GM21717 (cell line): ENCODE measurements around the gene RNF144A.

Experiments
- ATAC-seq: cut with Tn5 transposase; IDR thresholded peaks from one replicate; pipeline ENCODE4 v1.9.1; 2021; ENCODE audit warnings: mild to moderate bottlenecking, moderate library complexity; ENCODE audit not compliant: unreplicated experiment

The RNF144A gene

DNA sequence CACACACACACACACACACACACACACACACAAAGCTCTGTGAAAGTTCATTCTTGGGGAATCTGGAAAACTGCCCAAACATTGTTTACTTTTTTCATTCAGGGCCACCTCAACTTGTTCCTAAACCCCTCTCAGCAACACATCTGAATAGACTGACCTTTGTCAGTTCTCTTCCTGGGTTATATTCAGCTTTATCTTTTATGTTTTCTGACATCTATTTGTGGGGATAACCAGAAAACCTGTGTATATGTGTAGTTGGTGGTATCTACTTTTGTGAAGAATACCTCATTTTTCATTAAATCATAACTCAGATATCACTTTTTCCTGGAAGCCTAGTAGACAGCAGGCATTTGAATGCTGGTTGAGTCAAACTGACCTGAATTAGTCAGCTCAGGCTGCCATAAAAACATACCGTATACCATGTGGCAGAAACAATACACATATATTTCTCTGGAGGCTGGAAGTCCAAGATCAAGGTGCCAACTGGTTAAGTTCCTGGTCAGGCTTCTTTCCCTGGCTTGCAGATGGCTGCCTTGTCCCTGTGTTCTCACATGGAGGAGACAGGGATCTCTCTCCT lies 11.0 kb upstream of the RNF144A start:
- no peak for ATAC-seq

- no peak for ATAC-seq
These were observed 8.9 kb upstream of the RNF144A start for GRCh38 chr2:6908291-6908690.

DNA sequence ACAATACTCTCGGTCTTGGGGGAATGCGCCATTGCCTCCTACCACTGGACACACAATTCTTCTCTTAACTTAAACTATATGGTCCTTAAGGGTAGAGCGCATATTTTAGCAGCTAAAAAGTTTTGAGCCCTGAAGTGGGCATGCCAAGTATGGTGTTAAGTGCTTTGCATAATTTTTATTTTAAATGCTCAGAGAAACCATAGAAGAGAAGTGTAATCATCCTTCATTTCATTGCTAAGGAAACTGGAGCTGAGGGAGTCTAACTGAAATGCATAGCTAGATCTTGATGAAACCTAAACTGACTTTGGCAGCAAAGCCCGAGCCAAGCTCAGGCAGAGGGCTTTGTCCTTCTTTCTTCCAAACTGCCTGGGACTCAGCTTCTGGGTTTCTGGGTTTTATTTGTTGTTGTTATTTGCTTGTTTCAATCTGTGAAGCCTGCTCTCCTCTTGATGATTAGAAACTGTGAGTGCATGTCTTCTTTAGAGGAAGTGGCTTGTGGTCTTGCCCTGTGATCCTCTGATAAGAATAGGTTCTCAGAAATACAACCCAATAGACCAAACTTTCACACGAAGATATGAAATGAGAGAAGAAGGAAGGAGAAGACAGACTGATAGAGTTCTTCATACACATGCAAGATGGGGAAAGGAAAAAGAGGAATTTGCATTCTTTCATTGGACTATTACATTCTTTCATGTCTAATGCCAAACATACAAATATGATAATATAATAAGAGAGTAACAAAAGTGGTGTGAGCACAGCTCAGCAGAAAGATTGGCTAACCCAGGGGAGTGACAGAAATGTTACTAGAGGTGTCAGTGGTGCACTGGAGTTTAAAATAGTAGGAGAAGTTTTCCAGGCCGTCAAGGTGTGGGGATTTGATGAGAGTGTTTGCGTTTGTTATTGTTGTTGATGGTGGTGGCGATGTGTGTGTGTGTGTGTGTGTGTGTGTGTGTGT lies 7.5 kb upstream of the RNF144A start:
- ATAC-seq: peak; percentile 99

- no peak for ATAC-seq
These were observed 5.5 kb upstream of the RNF144A start for GRCh38 chr2:6911721-6912120.

DNA sequence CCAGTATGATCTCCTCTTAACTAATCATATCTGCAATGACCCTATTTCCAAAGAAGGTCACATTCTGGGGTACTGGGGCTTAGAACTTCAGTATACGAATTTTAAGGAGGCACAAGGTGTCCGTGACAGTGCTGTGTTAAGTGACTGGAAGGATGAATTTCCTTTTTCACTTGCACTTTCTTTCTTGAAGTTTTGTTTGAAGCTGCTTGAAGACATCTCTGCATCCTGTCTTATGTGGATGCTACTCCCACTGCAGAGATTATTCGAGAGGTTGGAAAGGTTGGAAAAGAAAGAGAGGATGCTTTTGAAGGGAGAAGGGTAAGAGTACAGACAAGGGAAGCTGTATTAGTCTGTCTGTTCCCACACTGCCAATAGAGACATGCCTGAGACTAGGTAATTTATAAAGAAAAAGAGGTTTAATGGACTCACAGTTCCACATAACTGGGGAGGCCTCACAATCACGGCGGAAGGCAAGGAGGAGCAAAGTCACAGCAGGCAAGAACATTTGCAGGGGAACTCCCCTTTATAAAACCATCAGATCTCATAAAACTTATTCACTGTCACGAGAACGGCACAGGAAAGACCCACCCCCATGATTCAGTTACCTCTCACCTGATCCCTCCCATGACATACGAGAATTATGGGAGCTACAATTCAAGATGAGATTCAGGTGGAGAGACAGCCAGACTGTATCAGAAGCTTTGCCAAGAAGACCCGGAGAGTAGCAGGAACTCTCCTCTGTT lies 3.6 kb upstream of the RNF144A start:
- no peak for ATAC-seq

GRCh38 chr2:6914828-6915227 lies 2.4 kb upstream of the RNF144A start:
- ATAC-seq: no peak

- no peak for ATAC-seq
These were observed 1.8 kb upstream of the RNF144A start for GRCh38 chr2:6915399-6915798.

DNA sequence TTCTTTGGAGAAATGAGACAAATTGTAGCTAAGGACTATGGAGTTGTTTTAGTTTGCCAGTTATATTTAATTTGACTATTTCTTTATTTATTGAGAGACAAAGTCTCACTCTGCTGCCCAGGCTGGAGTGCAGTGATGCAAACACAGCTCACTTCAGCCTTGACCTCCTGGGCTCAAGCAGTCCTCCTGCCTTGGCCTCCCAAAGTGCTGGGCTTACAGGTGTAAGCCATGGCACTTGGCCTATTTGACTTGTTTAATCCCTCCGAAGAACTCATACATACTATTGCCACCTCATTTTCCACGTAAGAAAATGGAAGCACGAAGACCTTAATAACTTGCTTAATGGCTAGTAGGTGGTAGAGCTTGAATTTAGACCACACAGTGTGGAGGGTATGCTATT lies 988 bp upstream of the RNF144A start:
- ATAC-seq: no peak

GRCh38 chr2:6916736-6917070 lies 509 bp upstream of the RNF144A start:
- no peak for ATAC-seq

DNA sequence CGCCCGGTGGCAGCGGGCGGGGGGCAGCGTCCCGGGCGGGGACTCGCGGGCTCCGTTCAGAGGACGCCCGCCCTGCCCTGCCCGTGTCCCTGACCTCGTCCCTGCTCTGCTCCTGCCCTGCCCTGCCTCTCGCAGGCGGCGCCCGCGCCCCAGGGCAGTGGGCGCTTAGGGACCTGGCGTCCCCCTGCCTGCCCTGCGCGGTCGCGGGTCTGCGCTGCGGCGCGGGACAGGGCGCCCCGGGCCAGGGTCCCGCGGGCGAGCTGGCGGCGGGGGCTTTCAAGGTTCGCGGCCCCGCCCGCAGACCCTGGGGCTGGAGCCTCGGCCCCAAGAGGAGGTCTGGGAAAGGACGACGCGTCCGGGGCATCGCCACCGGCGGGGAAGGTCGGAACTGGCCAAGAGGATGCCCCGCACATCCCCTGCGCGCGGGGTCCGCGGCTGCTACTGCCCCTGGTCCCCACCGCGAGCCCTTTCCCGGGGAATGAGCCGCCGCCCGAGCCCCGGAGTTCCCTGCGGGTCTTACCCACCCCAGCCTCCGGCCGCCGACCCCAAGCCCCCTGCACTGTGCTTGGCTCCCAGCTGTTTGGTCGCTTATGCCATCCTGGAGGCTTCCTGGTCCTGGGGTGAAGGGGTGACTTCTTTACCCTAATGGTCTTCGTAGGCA lies 679 bp downstream of the RNF144A start:
- peak; percentile 36 for ATAC-seq

DNA sequence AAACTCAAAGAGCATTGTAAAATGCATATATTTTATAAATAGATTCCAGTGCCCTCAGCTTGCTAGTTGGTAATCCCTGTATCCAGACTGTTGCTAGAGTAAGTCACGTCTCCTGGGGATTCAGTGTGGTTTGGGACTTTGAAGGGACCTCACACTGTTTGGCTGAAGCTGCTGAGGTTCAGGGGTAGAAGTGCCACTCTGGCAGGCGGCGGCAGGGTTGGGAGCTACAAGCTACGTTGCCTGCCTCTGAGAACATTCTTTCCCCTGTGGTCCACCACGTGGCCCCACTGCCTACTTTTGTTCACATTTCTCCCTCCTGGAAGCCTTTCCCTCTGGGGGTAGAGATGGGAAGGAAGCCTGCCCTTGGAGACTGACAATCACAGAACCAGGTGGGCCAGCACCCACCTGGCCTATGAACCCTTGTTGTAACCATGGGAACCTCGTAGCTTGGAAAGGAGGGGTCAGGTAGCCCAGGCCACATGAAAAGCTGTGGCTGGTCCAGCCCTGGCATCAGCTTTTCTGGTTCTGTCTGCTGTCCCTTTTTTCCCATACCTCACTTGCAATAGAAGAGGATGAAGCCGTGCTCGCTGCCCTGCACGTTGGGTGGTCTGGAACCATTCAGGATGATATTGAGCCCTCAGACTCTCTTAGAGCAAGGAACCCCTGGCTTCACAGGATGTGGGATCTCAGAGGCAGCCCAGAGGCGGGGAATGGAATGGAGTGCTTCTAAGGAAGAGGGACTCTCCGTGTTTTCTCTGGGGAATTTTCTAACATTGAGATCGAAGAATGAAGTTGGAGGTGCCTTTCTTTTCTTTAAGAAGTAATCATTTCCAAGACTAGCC lies 2.9 kb downstream of the RNF144A start:
- ATAC-seq: no peak

GRCh38 chr2:6920743-6921064 lies 3.5 kb downstream of the RNF144A start:
- no peak for ATAC-seq

DNA sequence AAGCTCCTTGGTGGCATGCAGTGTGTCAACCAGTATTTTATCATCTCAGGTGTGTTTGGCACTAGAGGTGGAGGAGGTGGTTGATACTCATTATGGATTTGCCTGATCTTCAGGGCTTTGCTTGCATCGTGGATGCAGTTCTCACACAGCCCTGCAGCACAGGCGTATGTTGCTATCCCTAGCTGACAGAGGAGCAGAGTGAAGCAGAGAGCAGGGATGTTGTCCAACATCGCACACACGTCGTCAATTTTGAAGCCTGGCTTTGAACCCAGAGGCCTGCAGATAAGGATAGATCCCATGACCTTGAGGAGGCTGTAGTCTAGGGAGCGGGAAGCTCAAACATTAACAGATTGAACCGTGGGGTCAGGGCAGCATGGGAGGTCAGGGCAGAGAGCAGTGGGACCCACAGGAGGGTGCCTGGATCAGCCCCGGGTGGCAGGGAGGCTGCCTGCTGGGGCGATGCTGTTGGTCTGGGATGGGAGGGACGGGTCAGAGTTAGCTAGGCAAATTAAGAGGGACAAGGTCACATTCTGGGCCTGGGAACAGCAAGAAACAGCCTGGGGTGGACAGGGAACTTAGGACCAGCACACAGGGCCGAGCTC lies 4.2 kb downstream of the RNF144A start:
- ATAC-seq: no peak

GRCh38 chr2:6922201-6922656 lies 5.0 kb downstream of the RNF144A start:
- ATAC-seq: no peak

GRCh38 chr2:6923319-6923718 lies 6.1 kb downstream of the RNF144A start:
- no peak for ATAC-seq

GRCh38 chr2:6924101-6924923 lies 7.1 kb downstream of the RNF144A start:
- ATAC-seq: no peak

GRCh38 chr2:6924924-6925409 lies 7.8 kb downstream of the RNF144A start:
- no peak for ATAC-seq

GRCh38 chr2:6926071-6926732 lies 9.0 kb downstream of the RNF144A start:
- no peak for ATAC-seq
